ENCODE measurements around the gene PKN2. TPM values are rescaled to one million over a fixed set of nuclear protein-coding genes. Genes with fewer than 3 reads are reported as not detected.
A peak's percentile ranks its signal among the peaks of the same experiment; 100 is the strongest.

PKN2 gene
- total and polyA plus RNA-seq, 9 of the 15 experiments (the other 6 are each of a cell fraction or from before 2014, with no cell fraction given), result 4.5 to 25.3 (median 19.2) TPM

DNA sequence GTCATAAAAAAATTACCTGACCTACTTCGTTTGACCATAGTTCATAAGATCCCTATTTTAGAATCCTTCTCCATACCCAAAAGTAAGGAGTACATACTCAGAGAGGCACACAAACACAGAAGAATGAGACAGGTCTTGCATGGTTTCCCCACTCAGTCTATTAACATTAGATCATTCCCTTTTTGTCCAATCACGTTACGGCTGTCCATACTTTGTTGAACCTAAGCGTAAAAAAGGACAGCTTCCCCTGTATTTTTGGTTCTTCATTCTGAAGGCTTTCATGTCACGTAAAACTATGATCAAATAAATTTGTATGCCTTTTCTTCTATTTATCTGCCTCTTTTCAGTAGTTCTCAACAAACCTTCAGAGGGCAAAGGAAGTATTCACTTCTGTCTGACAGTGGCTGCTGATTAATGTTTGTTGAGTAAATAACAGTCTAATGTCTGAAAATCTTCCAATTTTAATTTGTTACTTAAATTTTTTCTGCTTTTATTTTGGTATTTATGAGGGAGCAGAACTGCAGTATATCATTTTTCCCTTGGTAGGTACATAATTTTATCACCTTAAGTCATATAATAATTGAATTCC is 16.4 kb downstream of the PKN2 start:
- Histone ChIP-seq H3K4me3 (no peak overlapping the region), H4K20me1 (replicated peaks; ENCODE audit: control insufficient read depth, insufficient read depth, low read length) (no peaks in the 10 kb centered on the region), H3K27ac (ENCODE audit: extremely low read depth, low read depth, low read length) (no peak overlapping the region), H3K36me3 (ENCODE audit: control insufficient read depth, insufficient read depth, low read length) (peaks cover 5% of the 10 kb centered on the region), H3K9me1 (ENCODE audit: control insufficient read depth, insufficient read depth, low read length) (no peaks in the 10 kb centered on the region), H3K4me1 (replicated peaks in 1 of 2; ENCODE audit: control insufficient read depth in 2 of 2, insufficient read depth in 2 of 2, low read length in 2 of 2) (no peaks in the 10 kb centered on the region), H3K4me2 (ENCODE audit: insufficient read depth, low read length) (no peak overlapping the region), H2AFZ (ENCODE audit: low read depth, low read length) (no peak overlapping the region), H3K9ac (ENCODE audit: insufficient read depth in 1 of 2, low read depth in 2 of 2, low read length in 2 of 2) (no peak overlapping the region), H3K9me3 (replicated peaks; ENCODE audit: control insufficient read depth, insufficient read depth, low read depth, low read length) (no peaks in the 10 kb centered on the region), H3K27me3 (ENCODE audit: control insufficient read depth in 2 of 2, insufficient read depth in 2 of 2, low read length in 2 of 2) (no peaks in the 10 kb centered on the region), H3K79me2 (ENCODE audit: control insufficient read depth, insufficient read depth, low read length) (peaks cover 89% of the 10 kb centered on the region)
- FAIRE-seq (no peak), DNase-seq (ENCODE audit: extremely low read depth in 1 of 4, low spot score in 3 of 4) (no peak), ATAC-seq (no peak)
- BruUV-seq (replicated peaks), result no TSS peak
- ChIA-PET CTCF (ENCODE audit: low intra/inter-chr PET ratio) (interaction anchor here (0.6 kb wide), 1 partner anchor 31 kb away, joined by 3 read pairs; no protein-coding TSS in a partner anchor), POLR2A (interaction anchor here (0.7 to 1.3 kb wide), 3 partner anchors 14 to 18 kb away, joined by 3 to 5 read pairs (median 4); partner anchors contain the start of gene PKN2)
- WGBS (ENCODE audit: insufficient coverage, low coverage, missing lambda C conversion rate), result 83% methylated on average over 5 of the region's 5 CpGs
- in situ Hi-C loops (cut with MboI), result no loop called here
- TF ChIP-seq POU5F1 (IDR thresholded peaks at IDR 0.05; ENCODE audit: borderline replicate concordance, low read depth, low read length, partially characterized antibody) (no peak), ZNF778 (CRISPR knock-in tag; IDR thresholded peaks at IDR 0.05) (no peak), MEIS2 (IDR thresholded peaks at IDR 0.05; ENCODE audit: partially characterized antibody) (peak; percentile 25), RAD51 (IDR thresholded peaks at IDR 0.05; ENCODE audit: borderline replicate concordance, low read depth) (no peak), ZNF668 (CRISPR knock-in tag; IDR thresholded peaks at IDR 0.05) (no peak), MEF2A (IDR thresholded peaks at IDR 0.05; ENCODE audit: control insufficient read depth, low read depth, low read length) (no peak)
- intact Hi-C loops (cut with micrococcal nuclease), result no loop called here

Data from K562 (cell line).